GM18858 (cell line): ENCODE measurements around the gene CPAMD8.

Experiments
- ATAC-seq: cut with Tn5 transposase; IDR thresholded peaks from one replicate; pipeline ENCODE4 v1.9.1; 2021; ENCODE audit not compliant: unreplicated experiment

The CPAMD8 gene

GRCh38 chr19:16922592-16922934 lies 104.0 kb downstream of the CPAMD8 start:
- ATAC-seq = no peak

- no peak for ATAC-seq
These were observed 104.6 kb downstream of the CPAMD8 start for GRCh38 chr19:16921766-16922591.

DNA sequence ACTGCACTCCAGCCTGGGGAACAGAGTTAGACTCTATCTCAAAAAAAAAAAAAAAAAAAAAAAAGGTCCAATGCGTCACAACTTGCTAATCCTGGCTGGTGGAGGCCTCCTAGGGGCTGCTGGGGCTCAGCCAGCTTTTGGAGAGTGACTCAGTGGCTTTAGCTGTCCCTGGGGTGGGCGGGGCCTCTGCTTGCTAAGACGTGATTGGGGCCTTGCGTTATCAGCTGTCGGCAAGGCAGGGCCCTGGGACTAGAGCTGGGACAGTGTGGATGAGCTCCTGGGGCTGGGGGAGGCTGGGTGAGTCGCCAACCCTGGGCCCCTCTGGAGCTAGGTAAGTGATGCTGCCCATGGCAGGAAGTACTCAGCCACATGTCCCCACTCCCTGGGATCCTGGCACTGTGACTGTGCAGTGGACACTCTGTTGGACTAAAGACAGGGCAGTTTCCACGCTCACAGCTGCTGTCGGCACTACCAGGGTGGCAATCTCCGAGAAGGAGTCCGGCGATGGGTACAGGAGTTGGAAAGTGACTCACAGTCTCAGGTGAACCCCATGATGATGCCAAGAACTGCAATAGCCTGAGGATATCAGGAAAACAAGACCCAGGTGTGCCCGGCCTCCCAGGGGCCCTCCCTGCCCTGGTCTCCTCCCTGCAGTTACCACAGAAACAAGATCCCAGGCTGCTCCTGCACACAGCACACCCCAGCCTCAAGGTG lies 105.6 kb downstream of the CPAMD8 start:
- ATAC-seq = no peak

- no peak for ATAC-seq
These were observed 107.1 kb downstream of the CPAMD8 start for GRCh38 chr19:16919496-16919895.

- ATAC-seq = no peak
These were observed 109.2 kb downstream of the CPAMD8 start for GRCh38 chr19:16917401-16917800.

DNA sequence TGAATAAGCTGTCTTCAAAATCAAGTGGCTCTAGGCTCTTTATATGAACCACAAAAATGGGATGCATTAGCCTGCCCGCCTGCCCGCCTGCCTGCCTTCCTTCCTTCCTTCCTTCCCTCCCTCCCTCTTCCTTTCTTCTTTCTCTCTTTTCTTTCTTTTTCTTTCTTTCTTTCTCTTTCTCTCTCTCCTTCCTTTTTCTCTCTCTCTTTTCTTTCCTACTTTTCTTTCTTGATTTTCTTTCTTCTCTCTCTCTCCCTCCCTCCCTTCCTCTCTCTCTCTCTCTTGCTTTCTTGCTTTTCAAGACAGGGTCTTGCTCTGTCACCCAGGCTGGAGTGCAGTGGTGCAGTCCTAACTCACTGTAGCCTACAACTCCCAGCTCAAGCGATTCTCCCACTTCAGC lies 110.9 kb downstream of the CPAMD8 start:
- no peak for ATAC-seq

DNA sequence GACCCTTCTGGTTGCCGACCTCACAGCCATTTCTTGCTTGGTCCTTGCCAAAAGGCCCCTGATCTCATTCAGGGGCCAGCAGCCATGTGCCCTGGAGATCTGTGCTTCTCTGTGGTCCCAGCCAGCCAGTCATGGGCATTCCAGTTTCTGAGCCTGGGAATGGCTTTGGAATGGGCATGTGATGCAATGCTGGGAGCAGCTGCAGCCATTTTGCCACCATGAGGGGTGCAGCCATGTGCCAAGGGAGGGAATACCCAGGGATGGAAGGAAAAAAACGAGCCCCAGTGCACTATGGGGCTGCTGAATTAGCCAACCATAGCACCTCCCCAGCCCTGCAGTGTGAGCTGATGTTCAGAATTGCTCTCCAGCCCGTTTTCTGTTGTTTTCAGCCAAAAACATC lies 111.5 kb downstream of the CPAMD8 start:
- ATAC-seq = no peak

GRCh38 chr19:16914421-16914820 lies 112.2 kb downstream of the CPAMD8 start:
- ATAC-seq = no peak

- no peak for ATAC-seq
These were observed 113.8 kb downstream of the CPAMD8 start for GRCh38 chr19:16912780-16913179.

DNA sequence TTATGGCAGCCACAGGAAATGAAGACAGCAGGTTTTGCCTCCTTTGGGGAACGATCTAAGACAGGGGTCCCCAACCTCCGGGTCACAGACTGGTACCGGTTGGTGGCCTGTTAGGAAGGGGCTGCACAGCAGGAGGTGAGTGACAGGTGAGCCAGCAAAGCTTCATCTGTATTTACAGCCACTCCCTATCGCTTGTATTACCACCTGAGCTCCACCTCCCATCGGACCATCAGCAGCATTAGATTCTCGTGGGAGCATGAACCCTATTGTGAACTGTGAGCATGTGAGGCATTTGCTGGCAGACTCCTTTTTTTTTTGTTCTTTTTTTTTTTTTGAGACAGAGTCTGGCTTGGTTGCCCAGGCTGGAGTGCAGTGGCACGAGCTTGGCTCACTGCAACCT lies 115.6 kb downstream of the CPAMD8 start:
- no peak for ATAC-seq

DNA sequence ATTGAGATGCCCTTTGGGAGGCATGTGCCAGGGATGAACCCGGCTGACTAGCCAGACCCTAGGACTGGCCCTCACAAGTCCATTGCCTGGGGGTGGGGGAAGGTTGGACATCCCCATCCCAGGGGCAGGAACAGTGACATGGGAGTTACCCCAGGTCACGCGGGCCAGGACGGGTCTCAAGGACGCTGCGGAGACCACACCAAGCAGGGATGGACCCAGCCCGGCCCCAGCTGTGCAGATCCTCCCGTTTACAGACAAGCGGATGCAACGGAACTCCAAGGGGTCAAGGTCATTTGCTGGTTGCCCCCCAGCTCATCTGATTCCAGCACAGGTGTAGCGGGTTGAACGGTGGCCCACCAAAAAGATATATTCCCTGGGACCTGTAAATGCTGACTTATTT lies 117.9 kb downstream of the CPAMD8 start:
- no peak for ATAC-seq

DNA sequence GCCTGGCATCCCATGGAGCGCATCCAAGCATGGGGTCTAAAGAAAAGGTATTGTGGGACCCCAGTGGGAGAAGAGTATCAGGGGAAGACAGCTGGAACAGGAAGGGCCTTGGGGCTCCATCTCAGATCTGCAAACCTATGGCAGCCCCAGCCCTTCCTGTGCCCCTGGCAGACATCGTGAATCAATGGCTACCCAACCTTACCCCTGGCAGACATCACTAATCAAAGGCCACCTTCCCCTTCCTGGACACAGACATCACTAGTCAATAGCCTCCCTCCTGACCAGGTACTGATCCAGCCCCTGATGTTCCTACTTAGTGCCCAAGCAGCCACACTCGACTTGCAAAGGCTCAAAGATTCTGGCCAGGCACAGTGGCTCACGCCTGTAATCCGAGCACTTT lies 122.0 kb downstream of the CPAMD8 start:
- ATAC-seq = no peak

- ATAC-seq = no peak
These were observed 123.3 kb downstream of the CPAMD8 start for GRCh38 chr19:16903347-16903746.

DNA sequence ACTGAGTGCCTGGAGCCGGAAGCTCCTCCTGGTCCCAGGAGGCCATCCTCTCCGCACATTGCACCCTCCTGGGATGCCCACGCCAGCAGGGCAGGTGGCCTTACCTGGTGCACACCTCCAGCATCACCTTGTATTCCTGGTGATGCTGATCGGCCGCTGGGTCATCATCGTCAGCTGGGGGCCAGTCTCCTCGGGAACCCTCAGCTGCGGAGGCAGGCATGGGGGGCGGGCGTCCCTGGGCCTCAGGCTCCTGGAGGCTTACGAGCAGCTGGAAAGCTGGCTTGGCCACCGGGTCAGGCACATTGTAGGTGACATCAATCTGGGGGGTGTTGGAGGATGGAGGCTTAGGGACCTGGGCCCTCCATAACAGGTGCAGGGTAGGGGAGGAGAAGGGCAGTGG lies 124.1 kb downstream of the CPAMD8 start:
- ATAC-seq = no peak

DNA sequence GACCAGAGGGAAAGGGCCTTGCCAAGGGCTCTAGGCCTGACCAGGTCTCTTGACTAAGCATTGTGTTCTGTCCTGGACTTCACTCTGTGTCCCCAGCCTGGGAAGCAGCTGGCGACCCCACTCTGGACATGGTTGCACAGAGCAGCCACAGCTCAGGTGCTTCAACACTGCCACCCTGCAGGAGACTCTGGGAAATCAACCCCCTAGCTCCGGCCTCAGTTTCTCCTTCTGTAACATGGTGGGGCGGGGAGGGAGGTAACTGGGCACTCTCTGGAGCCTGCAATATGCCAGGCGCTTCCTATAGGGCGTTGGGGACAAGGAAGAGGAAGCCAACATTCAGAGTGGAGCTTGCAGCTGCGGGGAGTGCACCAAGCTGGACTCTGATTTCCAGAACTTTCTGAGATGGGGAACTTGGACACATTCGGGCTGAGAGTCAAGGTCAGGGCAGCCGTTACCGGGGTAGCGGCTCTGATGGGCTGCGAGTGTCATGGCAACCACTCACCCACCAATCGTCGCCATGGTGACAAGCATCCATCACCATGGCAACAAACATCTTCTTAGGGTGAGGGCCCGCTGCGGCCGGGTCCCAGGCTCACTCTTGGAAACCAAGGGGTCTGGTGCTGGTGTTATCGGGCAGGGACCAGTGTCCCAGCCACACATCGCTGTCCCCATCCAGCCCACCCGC lies 125.0 kb downstream of the CPAMD8 start:
- ATAC-seq = no peak

DNA sequence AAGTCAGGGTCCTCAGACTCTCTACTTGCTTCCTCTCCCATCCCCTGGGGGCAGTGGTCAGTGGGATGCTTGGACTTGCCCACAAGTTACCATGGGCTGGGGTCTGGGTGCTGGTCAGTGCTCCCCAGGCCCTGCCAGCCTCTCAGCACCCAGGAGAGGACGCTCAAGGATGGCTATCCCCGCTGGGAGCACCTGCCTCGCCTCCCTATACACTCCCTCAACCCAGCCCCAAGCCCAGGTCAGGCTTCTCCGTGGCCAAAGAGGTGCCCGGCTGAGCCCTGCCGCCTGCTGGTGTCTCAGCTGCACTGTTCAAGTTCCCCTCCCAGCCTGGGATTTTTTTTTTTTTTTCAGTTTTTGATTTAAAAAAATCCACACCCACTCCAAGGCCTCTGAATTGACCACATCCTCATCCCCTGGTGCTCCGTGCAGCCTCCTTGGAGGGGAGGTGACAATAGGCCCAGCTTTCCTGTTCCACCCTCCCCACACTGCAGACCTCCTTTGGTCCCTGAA lies 127.0 kb downstream of the CPAMD8 start:
- ATAC-seq = no peak

DNA sequence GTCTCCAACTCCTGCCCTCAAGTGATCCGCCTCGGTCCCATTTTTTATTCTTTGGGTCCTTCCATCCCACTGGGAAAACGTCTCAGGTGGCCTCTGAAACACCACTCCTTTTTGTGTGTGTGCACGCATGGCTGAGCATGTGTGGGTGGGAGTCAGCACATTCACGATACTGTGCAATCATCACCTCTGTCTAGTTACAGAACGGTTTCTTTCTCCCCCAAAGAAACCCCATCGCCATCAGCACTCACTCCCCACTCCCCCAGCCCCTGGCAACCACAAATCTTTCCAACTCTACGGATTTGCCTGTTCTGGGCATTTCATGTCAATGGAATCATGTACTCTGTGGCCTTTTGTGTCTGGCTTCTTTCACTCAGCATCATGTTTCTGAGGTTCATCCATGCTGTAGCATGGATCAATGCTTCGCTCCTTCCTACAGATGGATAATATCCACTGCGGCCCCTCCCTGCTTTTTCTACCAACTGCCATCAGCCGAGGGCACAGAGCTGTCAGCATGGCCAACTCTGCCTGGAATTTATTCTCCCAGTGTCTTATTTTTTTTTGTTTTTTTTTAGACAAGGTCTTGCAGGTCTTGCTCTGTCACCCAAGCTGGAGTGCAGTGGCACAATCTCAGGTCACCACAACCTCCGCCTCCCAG lies 128.1 kb downstream of the CPAMD8 start:
- no peak for ATAC-seq

DNA sequence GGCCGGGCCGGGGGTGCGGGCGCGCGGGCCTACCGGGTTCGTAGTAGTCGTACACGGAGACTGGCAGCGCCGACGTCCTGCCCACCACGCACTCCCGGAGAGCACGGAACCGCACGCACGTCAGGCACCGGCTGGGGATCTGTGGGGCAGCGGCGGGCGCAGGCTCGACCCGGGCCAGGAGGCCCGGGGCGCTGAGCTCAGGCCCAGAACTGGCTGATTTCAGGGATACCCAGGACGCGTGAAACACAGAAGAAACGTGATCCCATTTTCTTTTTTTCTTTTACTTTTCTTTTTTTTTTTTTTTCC lies 128.8 kb downstream of the CPAMD8 start:
- no peak for ATAC-seq

DNA sequence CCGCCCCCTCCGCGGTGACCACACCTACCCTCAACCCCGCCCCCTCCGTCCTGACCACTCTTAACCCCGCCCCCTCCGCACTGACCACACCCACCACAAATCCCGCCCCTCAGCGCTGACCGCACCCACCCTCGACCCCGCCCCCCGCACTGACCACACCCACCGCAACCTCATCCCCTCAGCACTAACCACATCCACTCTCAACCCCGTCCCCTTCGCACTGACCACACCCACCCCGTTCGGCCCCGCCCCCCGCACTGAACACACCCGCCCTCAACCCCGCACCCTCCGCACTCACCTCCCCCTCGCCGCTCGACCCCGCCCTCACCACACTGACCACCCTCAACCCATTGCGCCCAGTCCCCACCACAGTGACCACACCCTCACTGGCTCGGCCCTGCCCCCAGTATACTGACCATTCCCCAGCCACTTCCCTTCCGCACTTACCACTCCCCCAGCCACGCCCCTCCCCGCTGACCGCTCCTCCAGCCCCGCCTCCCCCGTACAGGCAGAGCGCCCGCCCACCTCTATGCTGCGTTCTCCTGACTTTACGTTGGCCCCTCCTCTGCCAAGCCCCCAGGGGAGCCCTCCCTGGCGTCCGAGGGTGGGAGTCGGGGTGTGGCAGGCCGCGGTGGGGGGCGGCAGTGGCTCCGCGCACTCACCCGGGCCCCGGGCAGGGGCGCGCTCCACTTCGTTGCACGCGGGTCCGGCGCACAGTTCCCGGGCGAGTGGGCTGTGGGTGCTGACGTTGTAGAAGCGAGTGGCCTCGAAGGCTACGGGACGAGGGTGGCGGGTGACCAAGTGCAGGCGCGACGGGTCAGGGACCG lies 129.4 kb downstream of the CPAMD8 start:
- no peak for ATAC-seq

GRCh38 chr19:16896146-16897028 lies 130.2 kb downstream of the CPAMD8 start:
- no peak for ATAC-seq
